ENCODE measurements around the gene GH1.
"Not testable (repeated sequence)": the region's sequence is repeated elsewhere in the genome, so short reads cannot be mapped to it uniquely, and the experiment has no call there.

Gene GH1

GRCh38 chr17:63904796-63905195 is 13.8 kb downstream of the GH1 start:
- H3K27me3 Mint-ChIP-seq, result not testable (repeated sequence)

GRCh38 chr17:63903787-63904201 is 14.8 kb downstream of the GH1 start:
- H3K4me3 Mint-ChIP-seq; H3K9me3 Mint-ChIP-seq; DNase-seq; H3K27me3 Mint-ChIP-seq; H3K36me3 Mint-ChIP-seq (ENCODE audit: low read depth): not testable (repeated sequence)
- ATAC-seq, result peak; percentile 64
- peak overlapping the region; percentile 62 for H3K27ac Mint-ChIP-seq
- H3K4me1 Mint-ChIP-seq, result peaks cover 12% of the 10 kb centered on the region

More at GRCh38 chr17:63904796-63905195, 13.8 kb downstream of the GH1 start:
- not testable (repeated sequence) for H3K36me3 Mint-ChIP-seq (ENCODE audit: low read depth); H3K4me1 Mint-ChIP-seq; DNase-seq; H3K27ac Mint-ChIP-seq; H3K9me3 Mint-ChIP-seq; H3K4me3 Mint-ChIP-seq; ATAC-seq

GRCh38 chr17:63901971-63902370 is 16.7 kb downstream of the GH1 start:
- ATAC-seq; H3K36me3 Mint-ChIP-seq (ENCODE audit: low read depth); H3K9me3 Mint-ChIP-seq; H3K4me3 Mint-ChIP-seq; H3K27ac Mint-ChIP-seq; DNase-seq; H3K27me3 Mint-ChIP-seq: not testable (repeated sequence)
- H3K4me1 Mint-ChIP-seq, result peaks cover 12% of the 10 kb centered on the region

GRCh38 chr17:63898899-63899798 is 19.5 kb downstream of the GH1 start:
- not testable (repeated sequence) for DNase-seq; H3K4me3 Mint-ChIP-seq; H3K27me3 Mint-ChIP-seq; H3K27ac Mint-ChIP-seq; H3K36me3 Mint-ChIP-seq (ENCODE audit: low read depth); H3K9me3 Mint-ChIP-seq
- H3K4me1 Mint-ChIP-seq, result peaks cover 12% of the 10 kb centered on the region
- peak; percentile 77 for ATAC-seq

GRCh38 chr17:63896524-63897354 is 21.9 kb downstream of the GH1 start, which contains the start of gene CSH1:
CSH1 (minus strand) TSS chr17:63896574; CDS start chr17:63896511, 63 bp downstream.
- not testable (repeated sequence) for H3K4me3 Mint-ChIP-seq; H3K9me3 Mint-ChIP-seq; H3K4me1 Mint-ChIP-seq; H3K27ac Mint-ChIP-seq; DNase-seq; ATAC-seq; H3K27me3 Mint-ChIP-seq; H3K36me3 Mint-ChIP-seq (ENCODE audit: low read depth)

- not testable (repeated sequence) for H3K9me3 Mint-ChIP-seq; H3K27me3 Mint-ChIP-seq; H3K4me3 Mint-ChIP-seq; DNase-seq; ATAC-seq; H3K4me1 Mint-ChIP-seq; H3K27ac Mint-ChIP-seq; H3K36me3 Mint-ChIP-seq (ENCODE audit: low read depth)
Measured at GRCh38 chr17:63894821-63895220, 23.8 kb downstream of the GH1 start.

- H3K4me1 Mint-ChIP-seq; H3K27me3 Mint-ChIP-seq; H3K9me3 Mint-ChIP-seq; DNase-seq; H3K27ac Mint-ChIP-seq; H3K4me3 Mint-ChIP-seq; H3K36me3 Mint-ChIP-seq (ENCODE audit: low read depth); ATAC-seq: not testable (repeated sequence)
Measured at GRCh38 chr17:63894021-63894420, 24.6 kb downstream of the GH1 start.

- not testable (repeated sequence) for H3K4me1 Mint-ChIP-seq; H3K27ac Mint-ChIP-seq; H3K27me3 Mint-ChIP-seq; H3K9me3 Mint-ChIP-seq; H3K4me3 Mint-ChIP-seq; DNase-seq; ATAC-seq; H3K36me3 Mint-ChIP-seq (ENCODE audit: low read depth)
Measured at GRCh38 chr17:63892316-63893037, 26.2 kb downstream of the GH1 start.

GRCh38 chr17:63889026-63889848 is 29.4 kb downstream of the GH1 start:
- not testable (repeated sequence) for H3K36me3 Mint-ChIP-seq (ENCODE audit: low read depth); H3K27me3 Mint-ChIP-seq; DNase-seq; H3K4me3 Mint-ChIP-seq; H3K4me1 Mint-ChIP-seq; H3K27ac Mint-ChIP-seq; H3K9me3 Mint-ChIP-seq
- ATAC-seq, result peak; percentile 66

- not testable (repeated sequence) for H3K4me3 Mint-ChIP-seq, H3K9me3 Mint-ChIP-seq
Measured at GRCh38 chr17:63885119-63885518, 33.5 kb downstream of the GH1 start.

GRCh38 chr17:63882626-63883126 is 36.0 kb downstream of the GH1 start:
- not testable (repeated sequence) for DNase-seq; H3K36me3 Mint-ChIP-seq (ENCODE audit: low read depth); H3K27ac Mint-ChIP-seq; H3K9me3 Mint-ChIP-seq; ATAC-seq; H3K4me3 Mint-ChIP-seq; H3K27me3 Mint-ChIP-seq; H3K4me1 Mint-ChIP-seq

More at GRCh38 chr17:63885119-63885518, 33.5 kb downstream of the GH1 start:
- H3K27me3 Mint-ChIP-seq; H3K4me1 Mint-ChIP-seq; H3K27ac Mint-ChIP-seq; DNase-seq; ATAC-seq; H3K36me3 Mint-ChIP-seq (ENCODE audit: low read depth): not testable (repeated sequence)

GRCh38 chr17:63881935-63882601 is 36.6 kb downstream of the GH1 start, which contains the start of gene GH2:
GH2 (minus strand) TSS chr17:63881944; CDS start chr17:63881801, 143 bp downstream.
- no peaks in the 10 kb centered on the region for H3K36me3 Mint-ChIP-seq (ENCODE audit: low read depth)
- H3K9me3 Mint-ChIP-seq, result no peaks in the 10 kb centered on the region
- DNase-seq (peak; percentile 72), ATAC-seq (peak; percentile 83)
- peaks cover 2% of the 10 kb centered on the region for H3K4me1 Mint-ChIP-seq
- no peak within 1 kb of the TSS for H3K27ac Mint-ChIP-seq
- H3K27me3 Mint-ChIP-seq, result no peaks in the 10 kb centered on the region
- H3K4me3 Mint-ChIP-seq, result no peak within 1 kb of the TSS

- not testable (repeated sequence) for H3K4me1 Mint-ChIP-seq; H3K9me3 Mint-ChIP-seq; ATAC-seq; H3K4me3 Mint-ChIP-seq; DNase-seq; H3K27me3 Mint-ChIP-seq; H3K27ac Mint-ChIP-seq; H3K36me3 Mint-ChIP-seq (ENCODE audit: low read depth)
Measured at GRCh38 chr17:63881337-63881736, 37.3 kb downstream of the GH1 start.

Measured in activated naive CD8-positive, alpha-beta T cell treated with anti-CD3 and anti-CD28 coated beads, Interleukin-2, amount 50 U/mL, for 24 hours (primary cell).